AG10803 (cell line): ENCODE results near the gene RBMXL3.
"Not testable (repeated sequence)": the region's sequence is repeated elsewhere in the genome, so short reads cannot be mapped to it uniquely, and the experiment has no call there.

Experiments used
- DNase-seq: peaks from one replicate; pipeline ENCODE4 v3.0.0; 2010; ENCODE audit warnings: low read depth
- H3K4me3 ChIP-seq: 2 replicates; pipeline ENCODE4 v1.5.1; 2011; ENCODE audit warnings: mild to moderate bottlenecking, low read length, control low read depth
- TF ChIP-seq, protein P1 (sequence below): conservative IDR thresholded peaks from 2 replicates; pipeline ENCODE4 v1.5.1; 2011; ENCODE audit warnings: mild to moderate bottlenecking, low read length, control low read depth, inconsistent platforms

The RBMXL3 gene

DNA sequence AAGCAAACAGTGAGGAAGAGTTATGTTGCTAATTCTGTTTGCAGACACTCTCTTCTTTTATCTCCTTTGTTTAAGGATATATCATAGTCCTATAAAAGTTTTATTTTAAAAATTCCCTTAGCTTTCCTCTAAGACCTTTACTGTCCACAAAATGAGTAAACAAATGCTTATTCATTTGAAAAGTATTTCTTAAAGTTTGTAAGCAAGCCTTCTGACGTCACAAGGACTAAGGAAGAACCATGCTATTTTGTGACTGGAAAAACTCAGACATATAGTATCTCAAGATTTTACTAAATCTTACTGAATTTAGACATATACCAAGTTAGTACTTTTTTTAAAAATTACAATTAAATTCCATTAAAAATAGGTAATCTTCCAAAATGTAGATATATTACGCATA lies 5.2 kb upstream of the RBMXL3 start:
- DNase-seq, result peak; percentile 29
- no peak overlapping the region for H3K4me3 ChIP-seq
- TF ChIP-seq, protein P1, sequence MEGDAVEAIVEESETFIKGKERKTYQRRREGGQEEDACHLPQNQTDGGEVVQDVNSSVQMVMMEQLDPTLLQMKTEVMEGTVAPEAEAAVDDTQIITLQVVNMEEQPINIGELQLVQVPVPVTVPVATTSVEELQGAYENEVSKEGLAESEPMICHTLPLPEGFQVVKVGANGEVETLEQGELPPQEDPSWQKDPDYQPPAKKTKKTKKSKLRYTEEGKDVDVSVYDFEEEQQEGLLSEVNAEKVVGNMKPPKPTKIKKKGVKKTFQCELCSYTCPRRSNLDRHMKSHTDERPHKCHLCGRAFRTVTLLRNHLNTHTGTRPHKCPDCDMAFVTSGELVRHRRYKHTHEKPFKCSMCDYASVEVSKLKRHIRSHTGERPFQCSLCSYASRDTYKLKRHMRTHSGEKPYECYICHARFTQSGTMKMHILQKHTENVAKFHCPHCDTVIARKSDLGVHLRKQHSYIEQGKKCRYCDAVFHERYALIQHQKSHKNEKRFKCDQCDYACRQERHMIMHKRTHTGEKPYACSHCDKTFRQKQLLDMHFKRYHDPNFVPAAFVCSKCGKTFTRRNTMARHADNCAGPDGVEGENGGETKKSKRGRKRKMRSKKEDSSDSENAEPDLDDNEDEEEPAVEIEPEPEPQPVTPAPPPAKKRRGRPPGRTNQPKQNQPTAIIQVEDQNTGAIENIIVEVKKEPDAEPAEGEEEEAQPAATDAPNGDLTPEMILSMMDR, result no peak

DNA sequence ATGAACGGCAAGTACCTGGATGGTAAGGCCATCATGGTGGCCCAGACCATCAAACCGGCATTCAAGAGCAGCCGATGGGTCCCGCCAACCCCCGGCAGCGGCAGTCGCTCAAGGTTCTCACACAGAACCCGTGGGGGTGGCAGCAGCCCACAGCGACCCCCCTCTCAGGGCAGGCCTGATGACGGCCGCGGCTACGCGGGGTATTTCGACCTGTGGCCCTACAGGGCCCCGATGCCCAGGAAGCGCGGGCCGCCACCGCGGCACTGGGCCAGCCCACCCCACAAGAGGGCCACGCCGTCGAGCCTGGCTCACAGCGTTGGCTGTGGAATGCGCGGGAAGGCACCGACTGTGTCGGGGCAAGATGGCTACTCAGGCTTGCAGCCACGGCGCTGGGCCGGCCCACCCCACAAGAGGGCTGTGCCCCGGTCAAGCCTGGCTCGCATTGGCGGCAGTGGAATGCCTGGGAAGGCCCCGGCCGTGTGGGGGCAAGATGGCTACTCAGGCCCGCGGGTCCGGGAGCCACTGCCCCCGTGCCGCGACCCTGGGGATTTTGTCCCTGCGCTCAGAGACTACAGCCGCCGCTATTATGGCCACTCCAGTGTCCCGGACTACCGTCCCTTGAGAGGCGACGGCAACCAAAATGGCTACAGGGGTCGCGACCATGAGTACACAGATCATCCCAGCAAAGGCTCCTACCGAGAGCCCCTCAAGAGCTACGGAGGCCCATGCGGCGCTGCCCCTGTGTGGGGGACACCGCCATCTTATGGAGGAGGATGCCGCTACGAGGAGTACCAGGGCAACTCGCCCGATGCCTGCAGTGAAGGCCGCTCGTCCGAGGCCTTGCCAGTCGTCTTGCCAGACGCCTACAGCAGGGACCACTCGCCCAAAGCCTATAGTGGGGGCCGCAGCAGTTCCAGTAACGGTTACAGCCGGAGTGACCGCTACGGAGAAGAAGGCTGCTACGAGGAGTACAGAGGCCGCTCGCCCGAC lies 731 bp downstream of the RBMXL3 start:
- TF ChIP-seq, protein P1, result no peak
- no peak overlapping the region for H3K4me3 ChIP-seq

DNA sequence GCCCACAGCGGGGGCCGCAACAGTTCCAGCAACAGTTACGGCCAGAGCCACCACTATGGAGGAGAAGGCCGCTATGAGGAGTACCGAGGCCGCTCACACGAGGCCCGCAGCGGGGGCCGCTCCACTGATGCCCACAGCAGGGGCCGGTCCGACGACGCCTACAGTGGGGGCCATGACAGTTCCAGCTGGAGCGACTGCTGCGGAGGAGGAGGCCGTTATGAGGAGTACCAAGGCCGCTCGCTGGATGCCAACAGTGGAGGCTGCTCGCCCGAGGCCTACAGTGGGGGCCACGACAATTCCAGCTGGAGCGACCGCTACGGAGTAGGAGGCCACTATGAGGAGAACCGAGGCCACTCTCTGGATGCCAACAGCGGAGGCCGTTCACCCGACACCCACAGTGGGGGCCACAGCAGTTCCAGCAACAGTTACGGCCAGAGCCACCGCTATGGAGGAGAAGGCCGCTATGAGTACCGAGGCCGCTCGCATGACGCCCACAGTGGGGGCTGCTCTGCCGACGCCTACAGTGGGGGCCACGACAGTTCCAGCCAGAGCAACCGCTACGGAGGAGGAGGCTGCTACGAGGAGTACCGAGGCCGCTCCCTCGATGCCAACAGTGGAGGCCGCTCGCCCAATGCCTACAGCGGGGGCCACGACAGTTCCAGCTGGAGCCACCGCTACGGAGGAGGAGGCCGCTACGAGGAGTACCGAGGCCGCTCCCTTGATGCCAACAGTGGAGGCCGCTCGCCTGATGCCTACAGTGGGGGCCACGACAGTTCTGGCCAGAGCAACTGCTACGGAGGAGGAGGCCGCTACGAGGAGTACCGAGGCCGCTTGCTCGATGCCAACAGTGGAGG lies 1.7 kb downstream of the RBMXL3 start:
- TF ChIP-seq, protein P1, result no peak
- DNase-seq, result no peak
- H3K4me3 ChIP-seq, result no peak overlapping the region

More for the DNA sequence above, 731 bp downstream of the RBMXL3 start:
- no peak for DNase-seq

DNA sequence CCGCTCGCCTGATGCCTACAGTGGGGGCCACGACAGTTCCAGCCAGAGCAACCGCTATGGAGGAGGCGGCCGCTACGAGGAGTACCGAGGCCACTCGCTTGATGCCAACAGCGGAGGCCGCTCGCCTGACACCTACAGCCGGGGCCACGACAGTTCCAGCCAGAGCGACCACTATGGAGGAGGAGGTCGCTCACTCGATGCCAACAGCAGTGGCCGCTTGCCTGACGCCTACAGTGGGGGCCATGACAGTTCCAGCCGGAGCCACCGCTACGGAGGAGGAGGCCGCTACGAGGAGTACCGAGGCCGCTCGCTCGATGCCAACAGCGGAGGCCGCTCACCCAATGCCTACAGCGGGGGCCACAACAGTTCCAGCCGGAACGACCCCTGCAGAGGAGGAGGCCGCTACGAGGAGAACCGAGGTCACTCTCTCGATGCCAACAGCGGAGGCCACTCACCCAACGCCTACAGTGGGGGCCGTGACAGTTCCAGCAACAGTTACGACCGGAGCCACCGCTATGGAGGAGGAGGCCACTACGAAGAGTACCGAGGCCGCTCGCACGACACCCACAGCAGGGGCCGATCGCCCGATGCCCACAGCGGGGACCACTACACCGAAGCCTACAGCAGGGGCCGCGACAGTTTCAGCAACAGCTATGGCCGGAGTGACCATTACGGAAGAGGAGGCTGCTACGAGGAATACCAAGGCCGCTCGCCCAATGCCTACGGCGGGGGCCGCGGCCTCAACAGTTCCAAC lies 2.5 kb downstream of the RBMXL3 start:
- TF ChIP-seq, protein P1, result no peak
- H3K4me3 ChIP-seq, result no peak overlapping the region

DNA sequence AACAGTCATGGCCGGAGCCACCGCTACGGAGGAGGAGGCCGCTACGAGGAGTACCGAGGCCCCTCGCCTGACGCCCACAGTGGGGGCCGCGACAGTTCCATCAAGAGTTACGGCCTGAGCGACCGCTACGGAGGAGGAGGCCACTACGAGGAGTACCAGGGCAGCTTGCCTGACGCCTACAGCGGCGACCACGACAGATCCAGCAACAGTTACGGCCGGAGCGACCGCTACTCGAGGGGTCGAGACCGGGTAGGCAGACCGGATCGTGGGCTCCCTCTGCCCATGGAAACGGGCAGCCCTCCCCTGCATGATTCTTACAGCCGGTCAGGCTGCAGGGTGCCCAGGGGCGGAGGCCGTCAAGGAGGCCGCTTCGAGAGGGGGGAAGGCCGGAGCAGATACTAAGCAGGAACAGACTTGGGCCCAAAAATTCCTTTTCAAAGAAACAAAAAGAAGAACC lies 3.1 kb downstream of the RBMXL3 start:
- DNase-seq, result no peak
- TF ChIP-seq, protein P1, result no peak
- no peak overlapping the region for H3K4me3 ChIP-seq

More for the DNA sequence above, 2.5 kb downstream of the RBMXL3 start:
- no peak for DNase-seq

DNA sequence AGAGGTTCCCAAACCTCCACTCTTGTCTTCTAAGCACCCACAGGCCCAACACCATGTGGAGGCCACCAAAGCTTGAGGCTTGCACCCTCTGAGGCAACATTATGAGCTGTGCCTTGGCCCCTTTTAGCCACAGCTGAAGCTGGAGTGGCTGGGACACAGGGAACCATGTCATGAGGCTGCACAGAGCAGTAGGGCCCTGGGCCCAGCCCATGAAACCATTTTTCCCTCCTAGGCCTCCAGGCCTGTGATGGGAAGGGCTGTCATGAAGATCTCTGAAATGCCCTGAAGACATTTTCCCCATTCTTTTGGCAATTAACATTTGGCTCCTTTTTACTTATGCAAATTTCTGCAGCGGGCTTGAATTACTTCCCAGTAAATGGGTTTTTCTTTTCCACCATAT lies 14.8 kb downstream of the RBMXL3 start:
- TF ChIP-seq, protein P1, result no peak
- DNase-seq, result no peak
- H3K4me3 ChIP-seq, result no peak overlapping the region

DNA sequence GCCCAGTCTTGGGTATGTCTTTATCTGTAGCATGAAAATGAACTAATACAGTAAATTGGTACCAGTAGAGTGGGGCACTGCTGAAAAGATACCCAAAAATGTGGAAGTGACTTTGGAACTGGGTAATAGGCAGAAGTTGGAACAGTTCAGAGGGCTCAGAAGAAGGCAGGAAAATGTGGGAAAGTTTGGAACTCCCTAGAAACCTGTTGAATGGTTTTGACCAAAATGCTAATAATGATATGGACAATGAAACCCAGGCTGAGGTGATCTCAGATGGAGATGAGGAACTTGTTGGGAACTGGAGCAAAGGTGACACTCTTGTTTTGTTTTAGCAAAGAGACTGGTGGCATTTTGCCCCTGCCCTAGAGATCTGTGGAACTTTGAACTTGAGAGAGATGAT lies 20.3 kb downstream of the RBMXL3 start:
- not testable (repeated sequence) for H3K4me3 ChIP-seq, DNase-seq
